Measurements from ENCODE around the gene ACVR2B. TPM values are rescaled to one million over a fixed set of nuclear protein-coding genes. Genes with fewer than 3 reads are reported as not detected.

ACVR2B gene
- total and polyA plus RNA-seq, 2 of the 13 experiments (the other 11 are each of a cell fraction or from before 2014, with no cell fraction given), result 10.0 to 12.7 TPM

DNA sequence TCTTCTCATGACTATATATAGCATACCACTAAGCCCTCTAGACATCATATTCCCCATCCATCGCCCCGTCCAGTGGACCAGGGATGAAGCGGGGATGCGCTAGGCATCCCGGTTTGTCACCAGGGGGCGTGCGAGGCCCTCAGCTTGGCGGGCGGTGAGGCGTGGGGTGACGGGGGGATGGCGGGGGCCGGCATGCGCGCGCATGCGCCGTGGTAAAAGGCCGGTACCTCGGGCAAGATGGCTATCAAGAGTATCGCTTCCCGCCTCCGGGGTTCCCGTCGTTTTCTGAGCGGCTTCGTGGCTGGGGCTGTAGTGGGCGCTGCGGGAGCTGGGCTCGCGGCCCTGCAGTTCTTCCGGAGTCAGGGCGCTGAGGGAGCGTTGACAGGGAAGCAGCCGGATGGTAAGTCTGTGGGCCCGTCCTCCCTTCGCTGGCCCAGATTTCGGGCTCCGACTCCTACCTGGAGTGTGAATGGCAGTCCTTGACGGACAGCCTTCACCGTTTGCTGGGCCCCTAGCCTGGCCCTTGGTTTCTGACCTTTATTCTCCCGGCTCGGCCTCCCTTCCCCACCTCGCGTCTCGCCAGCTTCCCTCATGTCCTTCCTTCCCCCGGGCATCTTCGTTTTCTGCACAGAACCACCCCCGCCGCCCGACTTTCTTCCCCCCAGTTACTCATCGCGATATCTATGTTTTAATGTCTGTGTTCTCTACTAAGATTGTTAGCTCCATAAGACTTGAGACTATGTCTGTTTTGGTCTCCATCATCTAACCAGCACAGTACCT lies 42.6 kb downstream of the ACVR2B start, which contains the start of gene EXOG (continued):
- TF ChIP-seq ZNF280D (CRISPR knock-in tag; IDR thresholded peaks at IDR 0.05) (0 out of 2 replicates have a peak, but pooled peaks have one; percentile 57), THAP11 (CRISPR knock-in tag; IDR thresholded peaks at IDR 0.05) (peak; percentile 43; the same call in 1 of the 2 replicates), MAZ (IDR thresholded peaks at IDR 0.05; ENCODE audit: borderline replicate concordance, low read depth, low read length) (peak; percentile 83), MAZ (CRISPR knock-in tag; IDR thresholded peaks at IDR 0.05; ENCODE audit: low read depth) (peak; percentile 61), ZNF124 (CRISPR knock-in tag; IDR thresholded peaks at IDR 0.05) (no peak), MEIS2 (CRISPR knock-in tag; IDR thresholded peaks at IDR 0.05) (no peak), YEATS4 (CRISPR knock-in tag; IDR thresholded peaks at IDR 0.05; ENCODE audit: borderline replicate concordance) (peak; percentile 65), PHF8 (CRISPR knock-in tag; IDR thresholded peaks at IDR 0.05) (peak; percentile 89), SP2 (CRISPR knock-in tag; IDR thresholded peaks at IDR 0.05) (peak; percentile 38; the same call in 1 of the 2 replicates), NFIB (CRISPR knock-in tag; IDR thresholded peaks at IDR 0.05; ENCODE audit: borderline replicate concordance) (no peak), SMAD9 (CRISPR knock-in tag; IDR thresholded peaks at IDR 0.05) (0 out of 2 replicates have a peak, but pooled peaks have one; percentile 35), HMGXB4 (CRISPR knock-in tag; IDR thresholded peaks at IDR 0.05; ENCODE audit: borderline replicate concordance in 1 of 2, low read depth in 1 of 2) (peak; percentile 72 to 89; a peak in 3 of 4 replicates), DMAP1 (CRISPR knock-in tag; IDR thresholded peaks at IDR 0.05) (peak; percentile 55; the same call in 1 of the 2 replicates), IRF2 (CRISPR knock-in tag; IDR thresholded peaks at IDR 0.05) (peak; percentile 59; the same call in 1 of the 2 replicates), ZGPAT (CRISPR knock-in tag; IDR thresholded peaks at IDR 0.05) (peak; percentile 55; the same call in 1 of the 2 replicates), BRCA1 (CRISPR knock-in tag; IDR thresholded peaks at IDR 0.05) (peak; percentile 60; the same call in 1 of the 2 replicates), ZBTB20 (CRISPR knock-in tag; IDR thresholded peaks at IDR 0.05; ENCODE audit: borderline replicate concordance, low read depth) (peak; percentile 71; the same call in 1 of the 2 replicates), ZMYM4 (CRISPR knock-in tag; IDR thresholded peaks at IDR 0.05) (peak; percentile 76), RNF2 (conservative IDR thresholded peaks at IDR 0.05; ENCODE audit: low read depth) (0 out of 2 replicates have a peak, but pooled peaks have one; percentile 59), MIXL1 (CRISPR knock-in tag; IDR thresholded peaks at IDR 0.05) (0 out of 2 replicates have a peak, but pooled peaks have one; percentile 9), HDAC6 (IDR thresholded peaks at IDR 0.05; ENCODE audit: low read depth, low read length) (no peak), ZNF768 (CRISPR knock-in tag; IDR thresholded peaks at IDR 0.05) (peak; percentile 64; the same call in 1 of the 2 replicates)
- TF ChIP-seq, protein P1, sequence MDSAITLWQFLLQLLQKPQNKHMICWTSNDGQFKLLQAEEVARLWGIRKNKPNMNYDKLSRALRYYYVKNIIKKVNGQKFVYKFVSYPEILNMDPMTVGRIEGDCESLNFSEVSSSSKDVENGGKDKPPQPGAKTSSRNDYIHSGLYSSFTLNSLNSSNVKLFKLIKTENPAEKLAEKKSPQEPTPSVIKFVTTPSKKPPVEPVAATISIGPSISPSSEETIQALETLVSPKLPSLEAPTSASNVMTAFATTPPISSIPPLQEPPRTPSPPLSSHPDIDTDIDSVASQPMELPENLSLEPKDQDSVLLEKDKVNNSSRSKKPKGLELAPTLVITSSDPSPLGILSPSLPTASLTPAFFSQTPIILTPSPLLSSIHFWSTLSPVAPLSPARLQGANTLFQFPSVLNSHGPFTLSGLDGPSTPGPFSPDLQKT (CRISPR knock-in tag; IDR thresholded peaks at IDR 0.05; ENCODE audit: borderline replicate concordance), result no peak

Measured in HepG2 (cell line).